Measurements from ENCODE around the gene CTDSPL2.
"Not testable (repeated sequence)": the region's sequence is repeated elsewhere in the genome, so short reads cannot be mapped to it uniquely, and the experiment has no call there.

The CTDSPL2 gene

DNA sequence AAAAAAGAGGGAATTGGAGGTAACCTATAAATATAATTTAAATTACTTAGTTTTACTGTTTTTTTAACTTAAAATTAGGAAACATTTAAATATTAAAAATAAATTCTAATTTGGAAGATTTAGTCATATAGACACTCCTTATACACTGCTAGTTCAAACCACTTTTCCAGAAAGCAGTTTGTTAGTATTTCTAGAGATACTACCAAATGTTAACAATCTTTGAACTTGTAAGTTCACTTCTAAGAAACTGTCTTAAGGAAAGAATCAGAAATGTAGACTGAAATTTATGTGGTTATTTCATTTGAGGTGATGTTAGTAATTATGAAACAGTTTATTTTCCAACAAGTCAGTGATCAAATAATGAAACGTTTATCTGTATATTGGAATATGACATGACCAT lies 22.7 kb downstream of the CTDSPL2 start:
- DNase-seq (ENCODE audit: extremely low read depth, low read depth) = no peak
- no peak for TF ChIP-seq CTCF (IDR thresholded peaks at IDR 0.05; ENCODE audit: low read depth, low read length)

- DNase-seq (ENCODE audit: extremely low read depth, low read depth) = not testable (repeated sequence)
Observed at GRCh38 chr15:44453578-44454283, 26.3 kb downstream of the CTDSPL2 start.

- no peak for TF ChIP-seq CTCF (IDR thresholded peaks at IDR 0.05; ENCODE audit: low read depth, low read length)
- no peak for DNase-seq (ENCODE audit: extremely low read depth, low read depth)
Observed at GRCh38 chr15:44458429-44458828, 31.0 kb downstream of the CTDSPL2 start.

DNA sequence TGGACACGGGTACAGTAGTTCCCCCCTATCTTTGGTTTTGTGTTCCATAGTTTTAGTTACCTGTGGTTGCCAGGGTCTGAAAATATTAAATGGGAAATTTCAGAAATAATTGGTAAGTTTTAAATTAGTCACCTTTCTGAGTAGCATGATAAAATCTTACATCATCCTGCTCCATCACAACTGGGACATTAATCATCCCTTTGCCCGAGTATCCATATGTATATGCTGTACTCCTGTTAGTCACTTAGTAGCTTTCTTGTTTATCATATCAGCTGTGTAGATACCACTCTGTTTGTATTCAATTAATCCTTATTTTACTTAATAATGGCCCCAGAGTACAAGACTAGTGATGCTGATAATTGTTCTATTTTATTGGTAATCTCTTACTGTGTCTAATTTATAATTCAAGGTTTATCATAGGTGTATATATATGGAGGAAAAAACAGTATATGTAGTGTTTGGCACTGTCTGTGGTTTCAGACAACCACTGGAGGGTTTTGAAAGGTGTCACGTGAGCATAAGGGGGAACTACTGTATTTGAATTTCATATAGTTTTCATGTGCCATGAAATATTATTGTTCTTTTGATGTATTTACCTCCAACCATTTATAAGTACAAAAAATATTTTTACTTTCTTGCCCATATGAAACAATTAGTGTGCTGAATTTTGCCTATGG lies 41.4 kb downstream of the CTDSPL2 start:
- TF ChIP-seq CTCF (IDR thresholded peaks at IDR 0.05; ENCODE audit: low read depth, low read length) = no peak
- DNase-seq (ENCODE audit: extremely low read depth, low read depth) = peak; percentile 4

GRCh38 chr15:44471885-44472455 lies 44.5 kb downstream of the CTDSPL2 start:
- TF ChIP-seq CTCF (IDR thresholded peaks at IDR 0.05; ENCODE audit: low read depth, low read length) = no peak
- DNase-seq (ENCODE audit: extremely low read depth, low read depth) = no peak

- TF ChIP-seq CTCF (IDR thresholded peaks at IDR 0.05; ENCODE audit: low read depth, low read length) = no peak
- no peak for DNase-seq (ENCODE audit: extremely low read depth, low read depth)
Observed at GRCh38 chr15:44479343-44479742, 51.9 kb downstream of the CTDSPL2 start.

- no peak for TF ChIP-seq CTCF (IDR thresholded peaks at IDR 0.05; ENCODE audit: low read depth, low read length)
- no peak for DNase-seq (ENCODE audit: extremely low read depth, low read depth)
Observed at GRCh38 chr15:44482090-44482489, 54.7 kb downstream of the CTDSPL2 start.

Measured in AG09319 (cell line).